Body of pancreas (tissue), 4 donors: Measurements from ENCODE around the gene SH3RF2.

Experiments used
- POLR2A ChIP-seq, 3 donors: fragments of 450-650 bp; IDR thresholded peaks; one replicate each; pipeline ENCODE4 v1.6.1; 2016; ENCODE audit warnings: antibody characterized with exemption in 3 of 3, mild to moderate bottlenecking in 2 of 3
- TF ChIP-seq, protein P1 (sequence below), 7 experiments: fragments of 450-650 bp in 4 of 7; fragments of 200-600 bp in 3 of 7; sonication (generic) in 3 of 7; IDR thresholded peaks; one replicate each; pipeline ENCODE4 v1.5.1; 2016 to 2019; ENCODE audit warnings: antibody characterized with exemption in 7 of 7

GRCh38 chr5:145941448-145942130, 5.2 kb downstream of the SH3RF2 start:
- TF ChIP-seq, protein P1, sequence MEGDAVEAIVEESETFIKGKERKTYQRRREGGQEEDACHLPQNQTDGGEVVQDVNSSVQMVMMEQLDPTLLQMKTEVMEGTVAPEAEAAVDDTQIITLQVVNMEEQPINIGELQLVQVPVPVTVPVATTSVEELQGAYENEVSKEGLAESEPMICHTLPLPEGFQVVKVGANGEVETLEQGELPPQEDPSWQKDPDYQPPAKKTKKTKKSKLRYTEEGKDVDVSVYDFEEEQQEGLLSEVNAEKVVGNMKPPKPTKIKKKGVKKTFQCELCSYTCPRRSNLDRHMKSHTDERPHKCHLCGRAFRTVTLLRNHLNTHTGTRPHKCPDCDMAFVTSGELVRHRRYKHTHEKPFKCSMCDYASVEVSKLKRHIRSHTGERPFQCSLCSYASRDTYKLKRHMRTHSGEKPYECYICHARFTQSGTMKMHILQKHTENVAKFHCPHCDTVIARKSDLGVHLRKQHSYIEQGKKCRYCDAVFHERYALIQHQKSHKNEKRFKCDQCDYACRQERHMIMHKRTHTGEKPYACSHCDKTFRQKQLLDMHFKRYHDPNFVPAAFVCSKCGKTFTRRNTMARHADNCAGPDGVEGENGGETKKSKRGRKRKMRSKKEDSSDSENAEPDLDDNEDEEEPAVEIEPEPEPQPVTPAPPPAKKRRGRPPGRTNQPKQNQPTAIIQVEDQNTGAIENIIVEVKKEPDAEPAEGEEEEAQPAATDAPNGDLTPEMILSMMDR (IDR thresholded peaks at IDR 0.05): no peak
- no peak for TF ChIP-seq POLR2A (IDR thresholded peaks at IDR 0.05)
